HG03521 (cell line): ENCODE data around the gene MPRIP.

Source experiments
- ATAC-seq: cut with Tn5 transposase; IDR thresholded peaks from one replicate; pipeline ENCODE4 v1.9.1; 2021; ENCODE audit warnings: mild to moderate bottlenecking, moderate library complexity; ENCODE audit not compliant: unreplicated experiment

The MPRIP gene

DNA sequence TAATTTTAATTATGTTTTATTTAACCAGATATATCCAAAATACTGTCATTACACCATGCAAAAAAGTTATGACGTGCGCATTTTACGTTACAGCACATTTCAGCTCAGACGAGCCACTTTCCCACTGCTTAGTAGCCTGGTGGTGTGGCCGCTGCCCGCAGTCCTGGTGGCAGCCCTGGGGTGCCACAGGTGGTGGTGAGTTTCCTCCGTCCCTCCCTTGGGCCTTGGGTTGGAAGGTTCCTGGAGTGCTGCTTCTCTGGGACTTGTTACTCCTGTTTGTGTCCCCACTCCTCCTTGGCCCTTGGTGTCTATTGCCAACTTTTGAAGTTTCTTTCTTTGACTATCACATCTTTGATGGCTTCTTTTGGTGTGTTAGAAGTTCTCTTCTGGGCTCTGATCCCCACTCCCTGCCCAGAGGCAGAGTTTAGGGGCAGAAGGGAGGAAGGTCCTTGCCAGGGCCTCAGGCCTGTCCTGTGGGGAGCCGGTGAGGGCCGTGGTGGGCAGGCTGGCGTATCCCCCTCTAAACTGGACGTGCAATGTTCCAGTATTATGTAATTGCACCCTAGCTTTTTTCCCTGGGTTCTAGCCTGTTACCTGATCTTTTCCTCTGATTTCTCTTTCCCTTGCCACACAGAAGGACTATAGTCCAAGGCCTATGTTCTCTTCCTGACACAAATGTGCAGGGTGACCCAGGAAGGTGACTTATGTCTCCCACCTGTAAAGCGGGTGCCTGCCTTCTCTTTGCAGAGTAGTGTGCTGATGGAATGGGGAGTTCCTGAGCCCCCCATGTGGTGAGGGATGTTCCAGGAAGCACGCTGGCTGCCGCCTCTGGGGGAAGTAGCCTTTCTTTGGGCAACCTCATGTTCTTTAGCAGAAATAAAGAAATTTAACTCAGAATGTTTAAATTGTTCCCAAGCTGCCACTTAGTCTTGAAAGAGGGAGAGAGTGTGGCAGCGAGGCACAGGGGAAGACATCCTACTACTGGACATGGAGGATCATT, 8.4 kb downstream of the MPRIP start:
- ATAC-seq = no peak

DNA sequence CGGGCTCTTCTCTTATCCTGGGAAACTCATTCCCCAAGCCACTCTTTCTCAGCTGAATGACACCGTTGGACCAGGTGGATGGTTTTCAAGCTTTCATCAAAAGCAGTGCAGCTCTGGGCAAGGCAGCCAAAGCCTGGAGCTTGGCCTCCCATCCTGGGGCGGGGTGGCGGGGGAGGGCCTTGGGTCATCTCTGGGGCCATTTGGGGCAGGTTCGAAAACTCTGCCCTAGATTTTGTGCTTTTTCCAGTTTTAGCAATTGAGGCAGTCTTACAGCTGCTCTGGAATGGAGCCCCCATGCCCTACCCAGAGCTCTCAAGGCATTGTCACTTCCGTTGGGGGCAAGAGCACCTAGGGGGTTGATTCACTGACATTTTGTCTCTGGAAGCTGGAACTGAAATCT, 9.1 kb downstream of the MPRIP start:
- ATAC-seq = no peak

DNA sequence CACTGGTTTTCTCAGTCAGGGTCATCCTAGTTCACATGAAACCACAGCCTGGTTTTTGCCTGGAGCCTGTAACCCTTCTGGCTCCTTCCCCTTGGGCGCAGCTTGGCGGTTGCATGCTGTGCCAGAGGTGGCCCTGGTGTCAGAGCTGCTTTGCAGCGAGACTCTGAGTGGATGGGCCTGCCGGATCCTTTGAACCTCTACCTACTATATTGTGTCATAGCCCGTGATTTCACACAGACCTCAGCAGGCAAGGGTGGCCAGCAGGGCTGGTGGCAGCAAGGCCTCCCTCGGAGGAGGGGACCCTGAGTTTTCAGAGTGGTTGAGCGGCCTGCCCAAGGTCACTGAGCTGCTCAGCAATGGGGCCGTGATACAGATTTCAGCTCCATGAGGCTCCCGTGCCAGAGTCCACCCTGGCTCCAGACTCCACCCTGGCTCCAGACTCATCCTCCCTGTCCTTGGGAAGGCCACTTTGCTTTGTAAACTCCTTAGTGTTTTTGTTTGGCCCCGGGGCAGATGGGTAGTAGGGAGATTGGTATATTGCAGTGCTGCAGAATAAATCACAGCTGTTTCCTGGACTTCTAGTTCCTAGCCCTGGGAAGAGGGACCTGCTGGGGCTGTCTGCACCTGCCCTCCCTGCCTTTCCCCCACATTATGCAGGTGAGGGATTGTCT, 9.7 kb downstream of the MPRIP start:
- ATAC-seq = no peak

DNA sequence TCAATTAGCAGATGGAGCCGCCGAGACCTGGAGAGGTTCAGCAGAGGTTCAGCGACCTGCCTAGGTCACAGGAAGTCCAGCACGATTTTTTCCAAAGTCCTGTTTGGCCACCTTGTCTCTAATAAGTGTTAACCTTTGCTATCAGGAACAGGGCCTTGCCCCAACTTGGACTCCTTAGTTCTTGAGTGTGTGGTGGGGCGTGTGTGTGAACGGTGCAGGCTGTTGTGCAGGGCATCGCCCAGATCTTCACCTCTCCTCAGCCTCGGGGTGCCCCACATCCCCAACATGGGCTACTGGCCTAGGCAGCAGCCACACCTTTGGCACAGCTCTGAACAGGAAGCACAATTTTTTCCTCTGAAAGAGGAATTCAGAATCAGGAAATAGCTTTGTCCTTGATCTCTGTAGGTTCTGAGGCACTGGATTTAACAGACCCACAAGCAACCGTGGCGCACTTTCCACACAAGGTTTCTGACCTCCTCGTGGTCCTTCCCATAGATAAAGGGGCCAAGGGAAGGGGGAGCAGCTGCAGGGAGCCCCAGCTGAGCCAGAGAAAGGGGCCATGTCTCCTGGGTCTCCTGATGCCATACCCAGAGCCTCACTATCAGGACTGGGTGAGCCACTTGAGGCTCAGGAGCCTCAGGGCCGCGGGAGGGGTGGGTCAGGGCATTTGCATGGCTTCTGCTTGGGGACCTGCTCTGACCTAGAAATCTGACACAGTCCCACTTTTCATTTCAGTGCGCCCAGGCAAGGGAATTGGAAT, 10.4 kb downstream of the MPRIP start:
- ATAC-seq = no peak

DNA sequence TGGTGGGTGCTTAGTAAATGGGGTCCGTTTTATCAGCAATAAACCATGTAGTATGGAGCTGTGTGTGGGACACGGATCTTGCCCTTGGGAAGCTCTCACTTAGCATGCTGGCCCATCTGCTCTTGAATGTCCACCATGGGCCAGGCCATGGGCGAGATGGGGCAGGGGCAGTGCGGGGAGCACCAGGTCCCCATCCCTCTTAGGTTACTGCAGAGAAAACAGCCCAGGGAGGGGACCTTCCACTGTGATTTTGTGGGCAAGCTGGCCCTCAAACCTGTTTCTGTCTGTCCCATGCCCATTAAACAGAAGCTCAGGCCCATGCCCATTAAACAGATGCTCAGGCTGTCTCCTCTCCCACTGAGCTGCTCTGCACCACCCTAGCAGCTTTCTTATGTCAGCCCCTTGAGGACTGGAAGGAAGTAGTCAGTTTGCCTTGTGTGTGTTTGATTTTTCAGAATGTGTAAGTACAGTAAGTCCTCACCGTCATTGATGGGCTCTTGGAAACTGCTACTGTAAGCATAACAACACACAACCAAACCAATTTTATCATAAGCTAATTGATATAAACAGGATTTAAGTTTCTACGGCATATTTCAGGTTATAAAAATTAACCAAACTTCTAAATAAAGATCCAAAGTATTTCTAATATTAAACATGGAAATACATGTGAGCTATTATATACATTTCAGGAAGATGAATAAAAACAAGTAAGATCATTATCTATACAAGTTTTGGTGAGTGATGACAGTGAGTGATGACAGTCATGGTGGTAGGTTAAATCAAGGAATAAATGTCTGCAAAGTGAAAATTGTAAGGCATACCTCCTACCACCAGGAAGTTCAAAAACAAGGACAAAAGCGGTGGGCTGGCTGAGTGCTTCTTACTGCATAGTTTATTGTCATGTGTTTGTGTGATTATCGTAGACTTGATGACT, 11.5 kb downstream of the MPRIP start:
- ATAC-seq = no peak

DNA sequence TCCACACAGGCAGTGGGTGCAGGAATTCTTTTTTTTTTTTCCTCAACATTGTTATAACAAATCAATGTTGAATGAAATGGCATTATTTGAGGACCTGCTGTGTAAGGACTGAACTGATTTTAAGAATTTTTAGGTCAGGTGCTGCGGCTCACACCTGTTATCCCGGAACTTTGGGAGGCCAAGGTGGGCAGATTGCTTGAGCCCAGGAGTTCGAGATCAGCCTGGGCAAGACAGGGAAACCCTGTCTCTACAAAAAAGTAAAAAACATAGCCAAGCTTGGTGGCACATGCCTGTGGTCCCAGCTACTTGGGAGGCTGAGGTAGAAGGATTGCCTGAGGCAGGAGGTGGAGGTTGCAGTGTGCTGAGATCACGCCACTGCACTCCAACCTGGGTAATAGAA, 12.4 kb downstream of the MPRIP start:
- ATAC-seq = no peak

DNA sequence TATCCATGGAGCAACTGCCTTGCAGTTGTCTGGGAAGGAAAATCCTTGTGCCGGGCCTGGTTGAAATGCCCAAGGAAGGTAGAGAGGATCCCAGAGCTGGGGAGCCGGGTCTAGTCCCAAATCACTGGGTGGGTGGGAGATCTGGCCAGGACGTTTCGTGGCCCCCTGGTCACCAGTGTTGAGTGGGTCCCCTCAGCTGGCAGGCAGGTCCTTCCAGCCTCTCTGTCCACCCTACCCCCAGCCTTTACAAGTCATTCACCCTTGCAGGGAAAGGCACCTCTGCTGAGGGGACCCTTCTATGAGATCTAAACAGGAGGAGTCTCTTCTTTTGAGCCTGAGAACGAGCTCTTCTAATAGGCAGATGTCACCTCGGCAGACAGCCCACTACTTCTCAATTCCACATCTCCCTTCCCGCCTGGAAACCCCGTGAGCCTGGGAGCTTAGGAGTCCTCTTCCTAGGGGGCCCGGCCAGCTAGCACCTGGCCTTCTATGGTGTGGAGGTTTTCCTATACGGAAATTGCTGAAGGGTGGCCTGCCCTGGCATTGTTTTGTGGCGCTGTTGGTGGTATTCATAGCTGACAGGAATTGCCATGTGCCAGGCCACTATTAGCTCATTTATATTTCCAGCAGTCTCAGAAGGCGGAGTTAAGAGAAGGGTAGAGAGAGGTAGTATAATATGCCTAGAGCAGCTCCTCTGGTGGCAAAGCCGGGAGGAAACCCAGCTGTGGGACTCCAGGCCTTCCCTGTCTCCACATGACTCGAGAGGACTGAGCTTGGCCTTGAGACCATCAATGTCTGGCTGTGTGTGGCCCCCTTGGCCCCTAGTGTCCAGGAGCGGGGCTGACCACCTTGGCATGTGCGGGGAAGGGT, 13.3 kb downstream of the MPRIP start:
- ATAC-seq = no peak

DNA sequence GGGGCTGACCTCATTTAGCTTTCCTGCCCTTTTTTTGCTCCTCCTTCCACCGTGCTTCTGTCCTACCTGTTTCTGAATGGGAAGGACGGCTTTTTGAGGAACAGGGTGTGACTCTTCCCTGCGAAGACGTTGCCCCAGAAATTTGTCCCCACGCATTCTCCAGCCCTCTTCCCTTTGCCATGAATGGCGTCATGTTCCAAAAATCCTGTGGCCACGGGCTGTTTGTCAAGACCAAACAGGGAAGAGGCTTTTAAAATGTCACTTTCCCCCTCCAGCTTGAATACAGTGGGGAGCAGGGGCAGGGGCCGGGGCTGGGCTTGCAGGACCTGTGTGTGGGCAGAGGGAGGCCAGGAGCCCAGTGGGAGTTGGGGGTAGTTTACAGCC, 13.9 kb downstream of the MPRIP start:
- no peak for ATAC-seq

DNA sequence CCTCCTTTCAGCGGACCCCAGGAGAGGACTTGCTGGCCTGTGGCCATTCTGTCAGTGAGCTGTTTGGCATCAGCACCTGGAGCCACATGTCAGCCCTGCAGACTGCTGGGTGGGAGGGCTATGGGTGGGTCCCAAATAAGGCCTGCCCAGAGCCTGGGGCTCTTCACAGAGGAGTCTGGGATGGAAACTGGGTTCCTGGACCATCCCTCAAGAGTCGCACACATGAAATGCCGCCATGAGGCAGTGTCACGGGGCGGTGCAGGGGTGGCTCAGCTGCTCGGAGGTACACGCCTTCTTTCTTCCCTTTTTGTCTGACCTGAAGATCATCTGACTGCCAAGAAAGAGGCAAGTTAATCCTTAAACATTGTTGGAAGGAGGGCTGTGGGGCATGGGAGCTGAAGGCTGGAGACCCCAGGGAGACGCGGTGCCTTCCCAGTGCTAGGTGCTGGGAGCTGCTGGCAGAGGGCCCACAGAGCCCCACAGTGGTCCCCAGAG, 14.8 kb downstream of the MPRIP start:
- no peak for ATAC-seq

DNA sequence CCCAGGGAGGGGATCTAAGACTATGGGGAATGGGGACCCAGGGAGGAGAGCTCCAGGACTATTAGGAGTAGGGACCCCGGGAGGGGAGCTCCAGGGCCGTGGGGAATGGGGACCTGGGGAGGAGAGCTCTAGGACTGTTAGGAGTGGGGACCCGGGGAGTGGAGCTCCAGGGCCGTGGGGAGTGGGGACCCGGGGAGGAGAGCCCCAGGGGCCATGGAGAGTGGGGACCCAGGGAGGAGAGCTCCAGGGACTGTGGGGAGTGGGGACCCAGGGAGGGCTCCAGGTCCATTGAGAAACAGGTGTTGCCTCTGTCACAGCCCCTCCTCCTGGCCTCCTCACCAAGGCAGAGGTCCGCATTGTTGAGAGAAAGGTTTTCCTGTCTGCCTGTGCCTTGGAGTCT, 16.0 kb downstream of the MPRIP start:
- ATAC-seq = no peak

DNA sequence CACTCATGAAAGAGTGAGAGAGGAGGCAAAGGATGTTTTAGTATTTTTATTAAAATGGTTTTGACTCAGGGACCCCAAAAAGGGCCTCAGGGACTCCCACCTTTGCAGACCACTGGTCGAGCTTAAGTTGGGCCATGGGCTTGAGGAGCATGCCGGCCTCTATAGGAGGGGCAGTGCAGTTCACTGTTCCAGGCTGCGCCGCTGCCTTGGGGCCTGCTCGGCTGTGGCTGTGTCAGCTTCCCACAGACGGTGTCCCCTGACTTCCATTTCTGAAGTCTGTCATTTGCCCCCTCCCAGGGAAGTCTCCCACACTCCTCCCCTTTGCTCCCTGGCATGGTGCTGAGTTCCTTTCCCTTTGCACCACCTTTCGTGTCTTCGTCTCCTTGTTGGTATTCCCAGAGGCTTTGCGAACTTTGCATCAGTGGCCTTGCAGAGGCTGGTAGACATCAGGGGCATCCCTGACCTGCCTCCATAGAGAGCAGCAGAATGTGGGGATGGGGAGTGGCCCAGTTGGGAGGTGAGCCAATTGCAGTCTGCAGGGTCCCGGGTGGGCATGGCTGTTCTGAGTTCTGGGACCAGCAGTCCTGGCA, 17.1 kb downstream of the MPRIP start:
- no peak for ATAC-seq

DNA sequence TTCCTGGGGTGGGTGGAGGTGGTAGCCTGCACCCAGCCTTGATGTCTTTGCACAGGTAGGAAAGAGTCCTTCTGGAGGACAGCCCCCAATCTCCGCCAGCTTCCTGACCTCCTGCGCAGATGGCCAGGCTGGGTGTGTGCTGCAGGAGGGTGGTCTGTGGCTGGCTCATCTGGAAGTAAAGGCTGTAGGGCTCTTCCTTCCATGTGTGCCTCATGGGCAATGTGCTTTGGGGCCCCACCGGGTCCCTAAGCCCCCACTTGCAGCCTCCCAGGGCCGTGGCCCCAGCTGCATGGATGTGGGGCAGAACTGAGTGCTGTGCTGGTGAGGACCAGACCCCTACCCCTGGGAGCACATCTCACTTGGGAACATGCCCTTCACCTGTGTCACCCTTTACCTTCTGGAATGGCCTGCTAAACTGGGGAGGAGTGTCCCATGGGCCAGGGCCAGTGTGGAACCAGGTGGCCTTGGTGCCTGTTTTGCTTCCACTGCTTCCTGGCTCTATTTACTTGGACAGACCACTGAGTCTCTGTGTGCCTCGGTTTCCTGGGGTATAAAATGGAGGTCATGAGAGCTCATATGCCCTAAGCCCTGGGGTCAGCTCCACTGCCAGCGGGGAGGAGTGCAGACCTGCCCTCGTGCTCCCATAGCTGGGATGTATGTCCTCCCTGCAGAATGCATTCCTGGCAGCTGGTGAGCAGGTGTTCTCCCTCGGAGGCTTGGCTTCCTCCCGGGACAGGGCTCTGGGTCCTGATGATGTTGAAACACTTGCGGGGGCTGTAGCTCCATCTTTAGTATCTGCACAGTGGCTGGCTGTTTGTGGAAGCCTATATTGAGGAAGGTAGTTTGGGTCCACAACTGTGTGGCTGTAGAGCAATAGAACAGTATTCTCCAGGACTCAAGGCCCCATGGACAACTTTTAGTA, 18.0 kb downstream of the MPRIP start:
- no peak for ATAC-seq

DNA sequence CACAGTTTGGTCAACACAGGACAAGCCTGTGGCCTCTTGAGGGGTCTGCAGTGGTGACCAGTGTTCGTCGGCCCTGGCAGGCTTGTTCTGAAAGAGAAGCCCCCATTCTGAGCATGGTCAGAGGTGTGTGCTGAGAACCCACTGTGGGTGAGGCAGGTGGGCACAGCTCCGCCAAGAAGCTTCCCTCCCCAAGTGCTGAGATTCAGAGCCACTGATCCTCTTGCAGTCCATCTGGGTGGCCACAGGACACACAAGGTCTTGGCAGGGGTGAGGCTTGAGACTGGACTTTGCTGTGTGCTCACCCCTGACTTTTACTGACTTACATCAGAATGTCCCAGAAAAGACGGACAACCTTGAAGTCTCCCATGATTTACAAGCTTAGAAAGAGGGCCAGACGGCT, 18.7 kb downstream of the MPRIP start:
- ATAC-seq = no peak

DNA sequence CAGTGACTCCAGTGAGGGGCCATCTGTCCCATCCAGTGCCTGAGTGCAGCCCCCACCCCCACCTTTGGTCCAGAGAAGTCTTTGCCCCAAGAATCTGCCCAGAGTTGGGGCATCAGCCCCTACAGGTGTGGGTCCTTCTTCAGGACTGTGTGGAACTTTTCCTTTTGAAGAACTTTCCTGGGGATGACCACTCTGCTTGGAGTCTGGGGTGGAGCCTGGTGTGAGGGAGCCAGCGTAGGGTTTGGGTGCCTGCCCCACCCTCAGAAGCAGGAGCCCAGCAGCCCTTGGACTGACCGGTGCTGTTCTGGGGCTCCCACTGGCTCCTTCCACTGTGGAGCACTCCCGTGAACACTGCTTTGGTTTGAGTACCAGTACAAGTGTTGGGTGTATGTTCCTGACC, 19.3 kb downstream of the MPRIP start:
- no peak for ATAC-seq

DNA sequence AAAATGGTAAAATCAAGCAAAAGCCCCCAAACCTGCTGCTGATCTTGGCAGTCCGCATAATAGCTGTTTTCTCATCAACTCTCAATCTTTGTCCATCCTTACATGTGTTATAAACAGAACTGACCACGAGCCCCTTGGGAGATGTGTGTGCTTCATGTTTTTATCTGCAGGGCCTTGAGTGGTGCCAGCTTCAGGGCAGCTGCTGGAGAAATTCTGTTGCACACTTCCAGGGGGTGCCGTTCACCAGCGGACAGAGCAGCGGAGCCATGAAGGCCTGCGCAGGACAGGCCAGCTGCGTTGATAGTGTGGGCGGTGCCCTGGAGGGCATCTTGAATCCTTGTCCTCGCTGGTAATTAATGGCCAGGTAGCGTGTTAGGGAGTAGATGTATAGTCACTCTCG, 20.1 kb downstream of the MPRIP start:
- ATAC-seq = no peak

DNA sequence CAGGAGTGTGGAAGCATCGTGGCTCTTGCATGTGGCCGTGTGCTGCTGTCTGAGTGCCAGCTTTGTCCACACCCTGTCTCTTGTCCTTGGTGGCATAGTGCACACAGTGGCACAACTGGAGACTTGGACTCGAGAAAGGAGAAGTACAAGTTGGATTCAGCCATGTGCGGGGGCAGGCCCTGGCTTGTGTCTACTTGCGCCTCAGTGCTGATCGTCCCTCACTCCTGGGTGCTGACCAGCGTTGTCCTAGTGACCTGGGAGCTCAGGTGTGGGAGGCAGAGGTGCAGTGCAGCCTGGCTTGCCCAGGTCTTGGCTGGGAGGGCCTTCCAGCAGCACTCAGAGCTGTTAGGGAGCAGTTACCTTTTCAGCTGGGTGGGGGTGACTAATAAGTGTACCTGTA, 20.6 kb downstream of the MPRIP start:
- no peak for ATAC-seq

DNA sequence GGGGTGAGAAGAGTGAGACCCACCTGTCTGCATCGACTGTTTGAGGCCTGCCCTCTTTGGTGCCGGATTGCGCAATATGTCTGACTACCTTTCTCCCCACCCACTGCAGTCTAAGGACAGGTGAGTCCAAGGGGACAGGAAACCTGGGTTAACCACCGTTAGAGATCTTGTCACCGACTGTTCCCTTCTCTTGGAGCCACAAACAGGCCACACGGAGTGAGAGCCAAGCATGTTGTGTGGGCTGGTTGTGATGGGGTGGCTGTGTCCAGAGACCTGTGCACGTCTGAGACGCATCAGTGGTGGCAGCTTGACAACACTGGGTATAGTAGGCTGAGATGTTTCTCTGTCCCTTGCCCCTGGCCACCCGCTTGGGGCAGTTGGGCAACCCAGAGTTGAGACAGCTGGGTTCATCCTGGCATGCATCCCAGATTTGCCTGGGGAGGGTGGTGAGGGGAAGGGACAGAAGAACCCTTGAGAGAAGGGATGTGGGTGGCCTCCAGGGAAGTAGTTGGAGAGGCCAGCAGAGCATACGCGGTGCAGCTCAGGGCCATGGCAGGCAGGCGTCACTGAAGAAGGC, 21.4 kb downstream of the MPRIP start:
- no peak for ATAC-seq

DNA sequence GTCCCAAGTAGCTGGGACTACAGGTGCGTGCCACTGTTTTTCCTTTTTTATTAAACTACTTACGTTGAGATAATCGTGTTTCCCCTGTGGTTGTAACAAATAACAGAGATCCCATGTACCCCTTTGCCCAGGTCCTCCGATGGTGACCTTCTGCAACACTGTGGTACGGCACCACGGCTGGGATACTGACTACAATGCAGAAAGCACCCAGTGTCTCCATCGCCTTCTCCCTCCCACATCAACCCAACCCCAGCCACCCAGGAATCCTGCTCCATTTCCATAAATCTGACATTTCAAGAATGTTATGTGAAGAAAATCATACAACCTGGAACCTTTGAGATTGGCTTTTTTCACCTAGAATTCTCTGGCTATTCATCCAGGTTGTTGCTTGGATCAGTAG, 22.1 kb downstream of the MPRIP start:
- no peak for ATAC-seq
